ENCODE data around the gene LDHA.
A peak's percentile ranks its signal among the peaks of the same experiment; 100 is the strongest.

- TF ChIP-seq POLR2A (IDR thresholded peaks at IDR 0.05) = no peak
- no peak for TF ChIP-seq CTCF (IDR thresholded peaks at IDR 0.05)
- no peak for TF ChIP-seq EP300 (IDR thresholded peaks at IDR 0.05)
- TF ChIP-seq POLR2AphosphoS5 (IDR thresholded peaks at IDR 0.05) = peak; percentile 22 to 82 (median 57)
These were observed 10.2 kb upstream of the LDHA start for GRCh38 chr11:18384157-18384641.

Data from stomach (tissue), 4 donors.